HL-60 (cell line): Measurements from ENCODE around the gene MANF.

Experiments
- CTCF ChIP-seq: IDR thresholded peaks from one replicate; pipeline ENCODE4 v1.5.1; 2011; ENCODE audit warnings: low read length, control low read depth, inconsistent platforms; ENCODE audit not compliant: insufficient read depth
- POLR2AphosphoS5 ChIP-seq: IDR thresholded peaks from 2 replicates; pipeline ENCODE4 v1.6.1; 2012; ENCODE audit warnings: low read depth
- REST ChIP-seq: IDR thresholded peaks from 2 replicates; pipeline ENCODE4 v1.6.1; 2012; ENCODE audit warnings: low read depth; ENCODE audit not compliant: insufficient replicate concordance

- no peak for TF ChIP-seq CTCF
- no peak for TF ChIP-seq REST
- peak; percentile 93 for TF ChIP-seq POLR2AphosphoS5
These were observed at the start of gene MANF for GRCh38 chr3:51384726-51385473.
